ENCODE measurements around the gene ABR. TPM values are rescaled to one million over a fixed set of nuclear protein-coding genes. Genes with fewer than 3 reads are reported as not detected.

Gene ABR
- total RNA-seq, 1 donor from 2014 or later = 195 TPM

DNA sequence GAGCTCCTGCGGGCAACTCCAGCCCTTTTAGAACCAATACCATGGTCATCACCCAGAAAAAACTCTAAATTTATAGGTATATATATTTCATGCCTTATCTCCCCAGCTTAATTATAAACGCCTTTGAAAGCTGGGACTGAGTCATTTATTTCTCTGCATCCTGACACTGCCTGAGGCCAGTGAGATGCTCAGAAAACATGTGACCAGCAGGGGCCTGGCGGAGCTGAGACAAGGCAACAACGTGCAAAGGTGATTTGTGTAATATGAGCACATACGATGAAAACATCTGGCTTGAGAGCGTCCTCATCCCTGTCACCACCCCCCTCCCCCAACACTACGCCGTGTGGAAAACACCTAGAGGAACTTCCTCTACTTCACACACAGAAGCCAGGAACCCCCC is 222.9 kb downstream of the ABR start:
- no peak overlapping the region for H3K4me3 ChIP-seq (ENCODE audit: low read depth, low read length)
- TF ChIP-seq, protein P1, sequence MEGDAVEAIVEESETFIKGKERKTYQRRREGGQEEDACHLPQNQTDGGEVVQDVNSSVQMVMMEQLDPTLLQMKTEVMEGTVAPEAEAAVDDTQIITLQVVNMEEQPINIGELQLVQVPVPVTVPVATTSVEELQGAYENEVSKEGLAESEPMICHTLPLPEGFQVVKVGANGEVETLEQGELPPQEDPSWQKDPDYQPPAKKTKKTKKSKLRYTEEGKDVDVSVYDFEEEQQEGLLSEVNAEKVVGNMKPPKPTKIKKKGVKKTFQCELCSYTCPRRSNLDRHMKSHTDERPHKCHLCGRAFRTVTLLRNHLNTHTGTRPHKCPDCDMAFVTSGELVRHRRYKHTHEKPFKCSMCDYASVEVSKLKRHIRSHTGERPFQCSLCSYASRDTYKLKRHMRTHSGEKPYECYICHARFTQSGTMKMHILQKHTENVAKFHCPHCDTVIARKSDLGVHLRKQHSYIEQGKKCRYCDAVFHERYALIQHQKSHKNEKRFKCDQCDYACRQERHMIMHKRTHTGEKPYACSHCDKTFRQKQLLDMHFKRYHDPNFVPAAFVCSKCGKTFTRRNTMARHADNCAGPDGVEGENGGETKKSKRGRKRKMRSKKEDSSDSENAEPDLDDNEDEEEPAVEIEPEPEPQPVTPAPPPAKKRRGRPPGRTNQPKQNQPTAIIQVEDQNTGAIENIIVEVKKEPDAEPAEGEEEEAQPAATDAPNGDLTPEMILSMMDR (conservative IDR thresholded peaks at IDR 0.05; ENCODE audit: low read depth, low read length) = no peak
- DNase-seq (ENCODE audit: low read depth) = no peak

DNA sequence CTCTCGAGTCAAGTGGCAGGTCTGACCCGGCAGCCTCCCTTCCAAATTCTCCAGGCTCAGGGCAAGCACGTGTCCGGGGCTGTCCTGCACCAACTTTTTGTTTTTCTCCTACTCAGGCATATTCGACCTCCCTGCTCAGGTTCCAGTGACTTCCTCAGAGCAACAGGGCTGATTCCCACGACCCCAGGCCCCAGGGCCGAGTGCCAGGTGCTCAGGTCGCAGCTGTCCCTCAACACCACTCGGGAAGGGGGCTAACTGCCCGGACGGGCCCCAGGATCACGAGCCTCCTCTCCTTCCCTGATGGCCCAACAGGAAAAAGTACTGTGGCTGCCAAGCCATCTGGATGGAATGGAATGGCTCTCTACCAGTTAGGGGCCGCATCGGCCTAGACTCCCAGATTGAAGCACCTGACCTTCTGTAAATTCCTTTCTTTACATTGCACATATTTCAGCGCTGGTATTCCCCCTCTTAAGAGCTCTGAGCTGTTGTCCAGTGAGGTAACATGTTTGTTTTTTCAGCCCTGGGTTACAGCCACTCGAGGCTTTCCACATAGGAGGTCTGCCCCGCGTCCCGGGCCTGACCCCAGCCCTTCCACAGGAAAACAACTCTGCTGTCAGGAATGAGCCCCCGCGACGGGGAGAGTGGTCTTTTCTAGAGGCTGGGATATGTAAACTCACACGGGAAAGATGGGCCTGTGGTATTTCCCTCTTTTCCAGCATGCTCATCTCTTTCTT is 225.2 kb downstream of the ABR start:
- no peak overlapping the region for H3K4me3 ChIP-seq (ENCODE audit: low read depth, low read length)
- no peak for DNase-seq (ENCODE audit: low read depth)
- TF ChIP-seq, protein P1 (conservative IDR thresholded peaks at IDR 0.05; ENCODE audit: low read depth, low read length) = no peak

DNA sequence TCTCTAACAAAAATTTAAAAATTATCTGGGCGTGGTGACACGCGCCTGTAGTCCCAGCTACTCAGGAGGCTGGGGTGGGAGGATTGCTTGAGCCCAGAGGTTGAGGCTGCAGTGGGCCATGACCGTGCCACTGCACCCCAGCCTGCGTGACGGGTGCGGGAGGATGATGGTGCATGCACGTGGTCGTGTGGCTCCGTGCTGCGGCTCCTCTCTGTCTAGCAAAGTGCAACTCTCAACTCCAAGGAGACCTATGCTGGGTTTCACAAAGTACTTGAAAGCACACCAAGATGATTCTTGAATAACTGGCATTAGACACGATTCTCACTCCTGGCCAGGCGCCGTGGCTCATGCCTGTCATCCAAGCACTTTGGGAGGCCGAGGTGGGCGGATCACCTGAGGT is 226.0 kb downstream of the ABR start:
- TF ChIP-seq, protein P1 (conservative IDR thresholded peaks at IDR 0.05; ENCODE audit: low read depth, low read length) = no peak
- DNase-seq (ENCODE audit: low read depth) = no peak
- no peak overlapping the region for H3K4me3 ChIP-seq (ENCODE audit: low read depth, low read length)

Other genes starting within 250 kb of the ABR start
- gene NXN, start 200.2 kb downstream of the ABR start, total RNA-seq = 31.1 and 36.8 TPM in 2 replicates
- gene TIMM22, start 182.9 kb downstream of the ABR start, total RNA-seq = 18.7 and 21.8 TPM in 2 replicates
- gene BHLHA9, start 90.5 kb upstream of the ABR start, total RNA-seq = not detected in 2 replicates
- not detected in 2 replicates for gene TRARG1, start 99.7 kb upstream of the ABR start, total RNA-seq
- gene YWHAE, start 220.2 kb upstream of the ABR start, total RNA-seq = 1,115 and 1,239 TPM in 2 replicates